Heart right ventricle (tissue), 16 donors: ENCODE measurements around the gene IFITM1. TPM values are rescaled to one million over a fixed set of nuclear protein-coding genes. Genes with fewer than 3 reads are reported as not detected.
A peak's percentile ranks its signal among the peaks of the same experiment; 100 is the strongest.

Experiments used
- ATAC-seq, 8 donors: fragments of 200-7000 bp; cut with Tn5 transposase; one replicate each; pipeline ENCODE4 v1.9.1; 2020; ENCODE audit warnings: mild to moderate bottlenecking in 8 of 8, moderate library complexity in 8 of 8, moderate number of reproducible peaks in 1 of 8
- DNase-seq, 2 donors: peaks; one replicate each; pipeline ENCODE4 v3.0.0-alpha.2; 2020
- H3K27ac ChIP-seq, 10 donors: fragments of 200-600 bp; sonication (generic) in 2 of 10; one replicate each; pipeline versions ENCODE4 v1.5.0 to v1.8.0; 2020 to 2022; ENCODE audit warnings: mild to moderate bottlenecking in 3 of 10
- H3K27me3 ChIP-seq, 7 donors: fragments of 200-600 bp; one replicate each; pipeline ENCODE4 v1.8.0; 2021 to 2022; ENCODE audit warnings: mild to moderate bottlenecking in 2 of 7
- H3K36me3 ChIP-seq, 9 donors: fragments of 200-600 bp; sonication (generic) in 1 of 9; one replicate each; pipeline versions ENCODE4 v1.5.0 to v1.8.0; 2020 to 2022; ENCODE audit warnings: mild to moderate bottlenecking in 2 of 9
- H3K4me1 ChIP-seq, 9 donors: fragments of 200-600 bp; sonication (generic) in 1 of 9; one replicate each; pipeline versions ENCODE4 v1.5.0 to v1.8.0; 2020 to 2022; ENCODE audit warnings: mild to moderate bottlenecking in 4 of 9
- H3K4me3 ChIP-seq, 10 donors: fragments of 200-600 bp; sonication (generic) in 2 of 10; one replicate each; pipeline versions ENCODE4 v1.5.0 to v1.8.0; 2020 to 2022; ENCODE audit warnings: mild to moderate bottlenecking in 7 of 10, moderate library complexity in 2 of 10
- H3K9me3 ChIP-seq, 11 donors: fragments of 200-600 bp in 10 of 11; sonication (generic) in 2 of 11; one replicate each; pipeline versions ENCODE4 v1.5.0 to v1.8.0; 2013 to 2022; ENCODE audit warnings: mild to moderate bottlenecking in 2 of 11, control low read depth in 1 of 11, moderate library complexity in 1 of 11
- CTCF ChIP-seq, 9 donors: fragments of 200-600 bp; sonication (generic) in 2 of 9; IDR thresholded peaks; one replicate each; pipeline versions ENCODE4 v1.5.0 to v1.8.0; 2021 to 2022; ENCODE audit warnings: antibody characterized with exemption in 9 of 9, mild to moderate bottlenecking in 5 of 9, moderate library complexity in 1 of 9
- WGBS, 2 donors: extraction: QIAGEN DNeasy Blood & Tissue Kit; methylation state at CpG; one replicate each; pipeline ENCODE4 v1.1.7; 2013; ENCODE audit warnings: inconsistent platforms in 1 of 2; 5-methylcytosine and 5-hydroxymethylcytosine counted together
- intact Hi-C, 10 donors: fragments of 100-400 bp; cut with DNase I; formaldehyde crosslinking; loops; one replicate each; pipeline versions ENCODE4 v1.11.1 to v1.14.2; 2022
- polyA plus RNA-seq, 2 donors: library from polyadenylated mRNA; stranded (reverse); fragments of 200-250 nt; gene quantifications; one replicate each; pipeline ENCODE4 v1.2.3, GENCODE V29; 2013
- total RNA-seq, 10 donors: library from RNA; stranded (reverse); fragmentation: NEBNext Ultra II Directional in 3 of 10; extraction: Animal tissue kit (Norgen Biotek cat#: 25700) in 3 of 10; gene quantifications; one replicate each; pipeline versions ENCODE4 v1.2.1 to v1.2.4, GENCODE V29; 2021 to 2023
- donor health status: Arrhythmogenic right ventricular cardiomyopathy.
- donor health status: ischemic (EF 13 %, LVEDD 7.1; RV severe dilation, severe dysfunction).
- donor health status: healthy with polysubstance abuse.
- donor health status: DM: no; HTN: yes; CAD: no.
- donor health status: DM: no; HTN: no; CAD: no.
- donor health status: ischemic (EF 25% LVEDD 6.9; RV normal size, moderate dysfunction).
- donor health status: ischemic (EF 25% LVEDD 5.7; RV mildly dilated, moderate dysfunction).
- donor health status: healthy.
- donor health status: DM: yes; HTN: yes; CAD: no.
- donor health status: Ischemic cardiomyopathy.
- donor health status: ischemic (EF 35%, LVEDD 5.7; RV mildly dilated, moderate dysfunction).
- donor health status: nonischemic (EF 11% LVEDD 7.7; RV severe dilation, severe dysfunction).
- donor health status: DM: yes; HTN: yes; CAD: no.
- donor health status: PGD.
- donor health status: ischemic (EF 29% LVEDD 5.4; RV normal size, mild dysfunction).
- donor health status: nonischemic (EF 23%, LVEDD 6.1; RV moderate dilation, normal function).

The IFITM1 gene
- total and polyA plus RNA-seq, 12 donors = 51.6 to 427 (median 120) TPM

- peak overlapping the region in 1 of 10 donors; percentile 61 for H3K27ac ChIP-seq
- 37 to 38% methylated on average over 26 of the region's 26 CpGs for WGBS, 2 donors
- H3K4me1 ChIP-seq = peaks cover 5 to 35% (median 26%) of the 10 kb centered on the region in 9 donors
- ATAC-seq (no peak), DNase-seq (peak in 1 of 2 donors; percentile 1)
- H3K4me3 ChIP-seq = peak overlapping the region in 3 of 10 donors; percentile 33 to 46 (median 44)
- no peaks in the 10 kb centered on the region for H3K9me3 ChIP-seq
- peaks cover 33 to 98% (median 94%) of the 10 kb centered on the region in 7 donors for H3K27me3 ChIP-seq
- H3K36me3 ChIP-seq = no peaks in the 10 kb centered on the region
- intact Hi-C loops = no loop called here
- TF ChIP-seq CTCF (IDR thresholded peaks at IDR 0.05) = no peak
Measured at GRCh38 chr11:281486-282161, 32.2 kb upstream of the IFITM1 start.

- TF ChIP-seq CTCF (IDR thresholded peaks at IDR 0.05) = no peak
- no peak for ATAC-seq
- no peak for DNase-seq
- intact Hi-C loops = no loop called here
- Histone ChIP-seq H3K27ac (no peak overlapping the region), H3K4me3 (peak overlapping the region in 1 of 10 donors; percentile 44), H3K4me1 (peaks cover 5 to 35% (median 26%) of the 10 kb centered on the region in 9 donors), H3K9me3 (no peaks in the 10 kb centered on the region), H3K36me3 (no peaks in the 10 kb centered on the region), H3K27me3 (peaks cover 33 to 96% (median 92%) of the 10 kb centered on the region in 7 donors)
- 63 to 65% methylated on average over 4 of the region's 4 CpGs for WGBS, 2 donors
Measured at GRCh38 chr11:282171-282570, 31.7 kb upstream of the IFITM1 start.

GRCh38 chr11:282630-283360 lies 31.0 kb upstream of the IFITM1 start:
- H3K27me3 ChIP-seq = peaks cover 33 to 96% (median 90%) of the 10 kb centered on the region in 7 donors
- no peaks in the 10 kb centered on the region for H3K36me3 ChIP-seq
- H3K4me1 ChIP-seq = peaks cover 5 to 36% (median 26%) of the 10 kb centered on the region in 9 donors
- no peak for ATAC-seq
- no peaks in the 10 kb centered on the region for H3K9me3 ChIP-seq
- no peak overlapping the region for H3K27ac ChIP-seq
- intact Hi-C loops = no loop called here
- no peak for TF ChIP-seq CTCF (IDR thresholded peaks at IDR 0.05)
- 57 to 63% methylated on average over 12 to 13 of the region's 13 CpGs for WGBS, 2 donors
- DNase-seq = peak in 1 of 2 donors; percentile 0
- H3K4me3 ChIP-seq = no peak overlapping the region

- ATAC-seq (no peak), DNase-seq (peak in 1 of 2 donors; percentile 1)
- intact Hi-C loops = no loop called here
- H3K4me1 ChIP-seq = peaks cover 5 to 42% (median 33%) of the 10 kb centered on the region in 9 donors
- 85 to 86% methylated on average over 22 to 23 of the region's 23 CpGs for WGBS, 2 donors
- H3K36me3 ChIP-seq = no peaks in the 10 kb centered on the region
- H3K9me3 ChIP-seq = no peaks in the 10 kb centered on the region
- H3K27me3 ChIP-seq = peaks cover 33 to 96% (median 86%) of the 10 kb centered on the region in 7 donors
- H3K4me3 ChIP-seq = no peak overlapping the region
- H3K27ac ChIP-seq = no peak overlapping the region
- no peak for TF ChIP-seq CTCF (IDR thresholded peaks at IDR 0.05)
Measured at GRCh38 chr11:283405-284104, 30.3 kb upstream of the IFITM1 start.
